ENCODE measurements around the gene CCBE1.

DNA sequence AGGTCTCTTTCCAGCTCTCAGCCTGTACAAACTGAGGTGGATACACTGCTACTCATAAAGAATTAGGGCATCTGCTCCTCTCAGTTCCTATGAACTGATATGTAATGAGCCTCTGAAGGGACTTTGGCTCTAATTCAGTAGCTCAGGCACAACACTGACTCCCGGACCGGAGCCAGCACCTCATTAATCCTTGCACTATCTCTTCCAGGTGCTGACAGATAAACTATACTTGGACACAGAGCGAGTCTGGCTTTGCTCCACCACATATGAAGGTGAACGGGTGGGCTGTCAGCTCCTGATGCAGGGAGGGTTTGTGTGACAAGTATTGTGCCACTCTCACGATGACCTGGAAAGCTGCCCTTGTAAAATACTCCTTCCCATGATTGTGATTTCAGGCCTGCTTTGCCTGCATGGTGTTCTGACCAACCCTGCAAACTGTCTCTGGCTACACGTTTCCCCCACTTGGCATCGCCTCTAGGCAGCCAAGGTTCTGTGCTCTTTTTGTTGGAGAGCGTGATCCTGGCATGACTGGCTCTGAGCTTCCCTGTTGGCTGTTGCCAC, 226.6 kb downstream of the CCBE1 start:
- TF ChIP-seq RAD21 (IDR thresholded peaks at IDR 0.05; ENCODE audit: low read depth): no peak
- TF ChIP-seq EGR1 (IDR thresholded peaks at IDR 0.05): no peak
- no peak for TF ChIP-seq CREB1 (IDR thresholded peaks at IDR 0.05; ENCODE audit: low read depth)
- TF ChIP-seq, protein P1, sequence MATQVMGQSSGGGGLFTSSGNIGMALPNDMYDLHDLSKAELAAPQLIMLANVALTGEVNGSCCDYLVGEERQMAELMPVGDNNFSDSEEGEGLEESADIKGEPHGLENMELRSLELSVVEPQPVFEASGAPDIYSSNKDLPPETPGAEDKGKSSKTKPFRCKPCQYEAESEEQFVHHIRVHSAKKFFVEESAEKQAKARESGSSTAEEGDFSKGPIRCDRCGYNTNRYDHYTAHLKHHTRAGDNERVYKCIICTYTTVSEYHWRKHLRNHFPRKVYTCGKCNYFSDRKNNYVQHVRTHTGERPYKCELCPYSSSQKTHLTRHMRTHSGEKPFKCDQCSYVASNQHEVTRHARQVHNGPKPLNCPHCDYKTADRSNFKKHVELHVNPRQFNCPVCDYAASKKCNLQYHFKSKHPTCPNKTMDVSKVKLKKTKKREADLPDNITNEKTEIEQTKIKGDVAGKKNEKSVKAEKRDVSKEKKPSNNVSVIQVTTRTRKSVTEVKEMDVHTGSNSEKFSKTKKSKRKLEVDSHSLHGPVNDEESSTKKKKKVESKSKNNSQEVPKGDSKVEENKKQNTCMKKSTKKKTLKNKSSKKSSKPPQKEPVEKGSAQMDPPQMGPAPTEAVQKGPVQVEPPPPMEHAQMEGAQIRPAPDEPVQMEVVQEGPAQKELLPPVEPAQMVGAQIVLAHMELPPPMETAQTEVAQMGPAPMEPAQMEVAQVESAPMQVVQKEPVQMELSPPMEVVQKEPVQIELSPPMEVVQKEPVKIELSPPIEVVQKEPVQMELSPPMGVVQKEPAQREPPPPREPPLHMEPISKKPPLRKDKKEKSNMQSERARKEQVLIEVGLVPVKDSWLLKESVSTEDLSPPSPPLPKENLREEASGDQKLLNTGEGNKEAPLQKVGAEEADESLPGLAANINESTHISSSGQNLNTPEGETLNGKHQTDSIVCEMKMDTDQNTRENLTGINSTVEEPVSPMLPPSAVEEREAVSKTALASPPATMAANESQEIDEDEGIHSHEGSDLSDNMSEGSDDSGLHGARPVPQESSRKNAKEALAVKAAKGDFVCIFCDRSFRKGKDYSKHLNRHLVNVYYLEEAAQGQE (IDR thresholded peaks at IDR 0.05; ENCODE audit: low read depth): no peak
- TF ChIP-seq TAF1 (IDR thresholded peaks at IDR 0.05; ENCODE audit: low read depth): no peak
- TF ChIP-seq EP300 (IDR thresholded peaks at IDR 0.05; ENCODE audit: borderline replicate concordance): no peak
- TF ChIP-seq FOXM1 (IDR thresholded peaks at IDR 0.05; ENCODE audit: borderline replicate concordance, low read depth): no peak
- TF ChIP-seq, protein P2, sequence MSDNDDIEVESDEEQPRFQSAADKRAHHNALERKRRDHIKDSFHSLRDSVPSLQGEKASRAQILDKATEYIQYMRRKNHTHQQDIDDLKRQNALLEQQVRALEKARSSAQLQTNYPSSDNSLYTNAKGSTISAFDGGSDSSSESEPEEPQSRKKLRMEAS (IDR thresholded peaks at IDR 0.05): no peak
- TF ChIP-seq, protein P3, sequence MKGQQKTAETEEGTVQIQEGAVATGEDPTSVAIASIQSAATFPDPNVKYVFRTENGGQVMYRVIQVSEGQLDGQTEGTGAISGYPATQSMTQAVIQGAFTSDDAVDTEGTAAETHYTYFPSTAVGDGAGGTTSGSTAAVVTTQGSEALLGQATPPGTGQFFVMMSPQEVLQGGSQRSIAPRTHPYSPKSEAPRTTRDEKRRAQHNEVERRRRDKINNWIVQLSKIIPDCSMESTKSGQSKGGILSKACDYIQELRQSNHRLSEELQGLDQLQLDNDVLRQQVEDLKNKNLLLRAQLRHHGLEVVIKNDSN (IDR thresholded peaks at IDR 0.05): no peak
- TF ChIP-seq YY1 (IDR thresholded peaks at IDR 0.05; ENCODE audit: low read depth): no peak
- TF ChIP-seq TEAD4 (IDR thresholded peaks at IDR 0.05): no peak
- TF ChIP-seq CEBPB (IDR thresholded peaks at IDR 0.05): no peak
- TF ChIP-seq NFIC (IDR thresholded peaks at IDR 0.05): no peak
- no peak for TF ChIP-seq TCF12 (IDR thresholded peaks at IDR 0.05; ENCODE audit: low read depth)

All from Ishikawa (cell line).